H1 (cell line): ENCODE data around the gene ROR1. TPM values are rescaled to one million over a fixed set of nuclear protein-coding genes. Genes with fewer than 3 reads are reported as not detected.

Source experiments
- CTCF ChIA-PET: fragments of 300-600 bp; sonication (Branson Sonifier 250); formaldehyde crosslinking; loops from one replicate; lab custom pipeline; 2021; ENCODE audit not compliant: partially characterized antibody; lab: Charles Lee
- POLR2A ChIA-PET: fragments of 300-600 bp; sonication (Branson Sonifier 250); formaldehyde crosslinking; loops from one replicate; lab custom pipeline; 2021; ENCODE audit warnings: inconsistent platforms; ENCODE audit not compliant: partially characterized antibody; lab: Charles Lee
- DNase-seq, 2 experiments: peaks; one replicate each; pipeline versions ENCODE4 v3.0.0 to v3.0.0-alpha.2; 2010 to 2022; ENCODE audit warnings: low spot score in 2 of 2, low read depth in 1 of 2, mixed read lengths in 1 of 2
- FAIRE-seq: peaks from 2 replicates; lab custom pipeline; 2011; peaks lifted over from hg19 to GRCh38; lab: Jason Lieb, UNC
- H2AFZ ChIP-seq: 2 replicates; pipeline ENCODE4 v1.8.1; 2012; ENCODE audit warnings: low read length, inconsistent platforms
- H2AK5ac ChIP-seq: 2 replicates; pipeline ENCODE4 v1.6.1; 2013; ENCODE audit warnings: low read depth, low read length
- H2BK120ac ChIP-seq: replicated peaks from 2 replicates; pipeline ENCODE3; 2013; ENCODE audit warnings: low read depth, low read length, inconsistent platforms
- H2BK12ac ChIP-seq: 2 replicates; pipeline ENCODE4 v1.6.1; 2013; ENCODE audit warnings: low read depth, low read length
- H2BK15ac ChIP-seq: 2 replicates; pipeline ENCODE4 v1.6.1; 2013; ENCODE audit warnings: low read length
- H2BK20ac ChIP-seq: 2 replicates; pipeline ENCODE4 v1.6.1; 2013; ENCODE audit warnings: low read length
- H2BK5ac ChIP-seq: 2 replicates; pipeline ENCODE4 v1.6.1; 2013; ENCODE audit warnings: low read depth, low read length
- H3K14ac ChIP-seq: 2 replicates; pipeline ENCODE4 v1.6.1; 2013; ENCODE audit warnings: inconsistent platforms; ENCODE audit not compliant: insufficient read length
- H3K18ac ChIP-seq: 2 replicates; pipeline ENCODE4 v1.6.1; 2013; ENCODE audit warnings: low read length; ENCODE audit errors: extremely low read depth
- H3K23ac ChIP-seq: 2 replicates; pipeline ENCODE4 v1.6.1; 2013; ENCODE audit warnings: inconsistent platforms; ENCODE audit not compliant: insufficient read length
- H3K23me2 ChIP-seq: 2 replicates; pipeline ENCODE4 v1.6.1; 2013; ENCODE audit warnings: low read depth, low read length
- H3K27ac ChIP-seq: 2 replicates; pipeline ENCODE4 v1.6.1; 2011; ENCODE audit warnings: low read depth, low read length, inconsistent platforms
- H3K27me3 ChIP-seq, 4 experiments: replicated peaks in 1 of 4; 1 replicate in 1 of 4; 2 replicates in 3 of 4; pipeline versions ENCODE4 v1.6.1 to v1.8.1; 2011 to 2013; ENCODE audit warnings: low read length in 3 of 4, mild to moderate bottlenecking in 3 of 4, inconsistent platforms in 2 of 4, mixed read lengths in 2 of 4, moderate library complexity in 1 of 4; ENCODE audit not compliant: control insufficient read depth in 3 of 4, insufficient read depth in 3 of 4; ENCODE audit errors: extremely low read depth in 1 of 4
- H3K36me3 ChIP-seq, 4 experiments: 2 replicates each; pipeline versions ENCODE4 v1.6.1 to v1.8.1; 2011 to 2013; ENCODE audit warnings: mild to moderate bottlenecking in 4 of 4, low read length in 3 of 4, moderate library complexity in 2 of 4, control low read depth in 1 of 4, inconsistent platforms in 1 of 4; ENCODE audit not compliant: insufficient read depth in 4 of 4, control insufficient read depth in 2 of 4
- H3K4ac ChIP-seq: replicated peaks from 2 replicates; pipeline ENCODE3; 2013; ENCODE audit warnings: low read length, low read depth, mixed read lengths, inconsistent platforms; ENCODE audit not compliant: insufficient read length
- H3K4me1 ChIP-seq, 4 experiments: replicated peaks in 1 of 4; 1 replicate in 1 of 4; 2 replicates in 3 of 4; pipeline versions ENCODE4 v1.6.1 to v1.8.1; 2011 to 2013; ENCODE audit warnings: low read length in 3 of 4, inconsistent platforms in 2 of 4, mixed read lengths in 1 of 4; ENCODE audit not compliant: insufficient read depth in 4 of 4, control insufficient read depth in 3 of 4
- H3K4me2 ChIP-seq, 2 experiments: 2 replicates each; pipeline versions ENCODE4 v1.6.1 to v1.8.1; 2011 to 2013; ENCODE audit warnings: low read depth in 2 of 2, low read length in 2 of 2, control low read depth in 1 of 2, inconsistent platforms in 1 of 2, mild to moderate bottlenecking in 1 of 2; ENCODE audit not compliant: insufficient read depth in 1 of 2
- H3K4me3 ChIP-seq, 4 experiments: fragments of 200-600, 300-600 bp in 1 of 4; sonication (generic), shearing (Covaris generic), sonication (Bioruptor Twin) in 1 of 4; 2 replicates each; pipeline versions ENCODE4 v1.5.1 to v1.8.1; 2011 to 2016; ENCODE audit warnings: low read length in 4 of 4, low read depth in 3 of 4, control low read depth in 2 of 4, inconsistent platforms in 2 of 4, mild to moderate bottlenecking in 2 of 4, mixed read lengths in 1 of 4, moderate library complexity in 1 of 4; ENCODE audit not compliant: insufficient read depth in 2 of 4; ENCODE audit errors: extremely low read depth in 1 of 4
- H3K56ac ChIP-seq: replicated peaks from 2 replicates; pipeline ENCODE3; 2013; ENCODE audit warnings: low read depth, mild to moderate bottlenecking, mixed read lengths, low read length, inconsistent platforms; ENCODE audit not compliant: insufficient read length
- H3K79me1 ChIP-seq: 2 replicates; pipeline ENCODE4 v1.6.1; 2013; ENCODE audit warnings: low read depth, low read length, control low read depth
- H3K79me2 ChIP-seq, 2 experiments: 2 replicates each; pipeline versions ENCODE4 v1.6.1 to v1.8.1; 2012 to 2013; ENCODE audit warnings: low read length in 2 of 2, mild to moderate bottlenecking in 2 of 2, inconsistent platforms in 1 of 2; ENCODE audit not compliant: insufficient read depth in 2 of 2, control insufficient read depth in 1 of 2
- H3K9ac ChIP-seq, 4 experiments: replicated peaks in 1 of 4; 1 replicate in 1 of 4; 2 replicates in 3 of 4; pipeline versions ENCODE4 v1.6.1 to v1.8.1; 2011 to 2013; ENCODE audit warnings: low read depth in 3 of 4, low read length in 3 of 4, control low read depth in 2 of 4, mild to moderate bottlenecking in 2 of 4, moderate library complexity in 2 of 4, inconsistent platforms in 1 of 4; ENCODE audit errors: extremely low read depth in 1 of 4
- H3K9me3 ChIP-seq, 2 experiments: 2 replicates each; pipeline versions ENCODE4 v1.6.1 to v1.8.1; 2012 to 2013; ENCODE audit warnings: mild to moderate bottlenecking in 2 of 2, moderate library complexity in 2 of 2, control low read depth in 1 of 2, inconsistent platforms in 1 of 2, low read depth in 1 of 2, low read length in 1 of 2, mixed read lengths in 1 of 2; ENCODE audit not compliant: insufficient read depth in 2 of 2
- H4K20me1 ChIP-seq, 2 experiments: replicated peaks in 1 of 2; 2 replicates each; pipeline versions ENCODE3 to v1.8.1; 2011 to 2013; ENCODE audit warnings: inconsistent platforms in 2 of 2, low read length in 2 of 2, mild to moderate bottlenecking in 1 of 2; ENCODE audit not compliant: insufficient read depth in 2 of 2, control insufficient read depth in 1 of 2
- H4K5ac ChIP-seq: 2 replicates; pipeline ENCODE4 v1.6.1; 2013; ENCODE audit warnings: low read length, low read depth, mixed read lengths, inconsistent platforms; ENCODE audit not compliant: insufficient read length
- H4K8ac ChIP-seq: 2 replicates; pipeline ENCODE4 v1.8.0; 2013; ENCODE audit warnings: mild to moderate bottlenecking, moderate library complexity, low read length, inconsistent platforms; ENCODE audit not compliant: insufficient read depth; ENCODE audit errors: extremely low read depth
- H4K91ac ChIP-seq: replicated peaks from 2 replicates; pipeline ENCODE3; 2013; ENCODE audit warnings: low read length, mixed read lengths, inconsistent platforms; ENCODE audit not compliant: insufficient read length
- BACH1 ChIP-seq: IDR thresholded peaks from 2 replicates; pipeline ENCODE4 v1.6.1; 2012; ENCODE audit warnings: low read length, improper control_type of control experiment
- BCL11A ChIP-seq, 2 experiments: IDR thresholded peaks; one replicate each; pipeline ENCODE4 v1.6.1; 2011; ENCODE audit warnings: low read depth in 2 of 2, low read length in 2 of 2, mild to moderate bottlenecking in 2 of 2
- BRCA1 ChIP-seq: IDR thresholded peaks from 2 replicates; pipeline ENCODE4 v1.6.1; 2012; ENCODE audit warnings: low read depth, low read length, improper control_type of control experiment
- CBX8 ChIP-seq: fragments of 300-800, 300-1000 bp; sonication (generic); IDR thresholded peaks from 2 replicates; pipeline ENCODE4 v1.7.1; 2016; ENCODE audit warnings: low read depth, low read length, borderline replicate concordance
- CREB1 ChIP-seq: IDR thresholded peaks from 2 replicates; pipeline ENCODE4 v1.6.1; 2012; ENCODE audit warnings: inconsistent platforms
- HDAC2 ChIP-seq, 2 experiments: fragments of 300-600 bp in 1 of 2; sonication (generic) in 1 of 2; IDR thresholded peaks; 2 replicates each; pipeline ENCODE4 v1.6.1; 2011 to 2012; ENCODE audit warnings: low read depth in 2 of 2, low read length in 2 of 2, mild to moderate bottlenecking in 2 of 2, moderate library complexity in 2 of 2, borderline replicate concordance in 1 of 2, inconsistent platforms in 1 of 2
- HDAC6 ChIP-seq: IDR thresholded peaks from one replicate; pipeline ENCODE4 v1.7.1; 2012; ENCODE audit warnings: low read depth, mild to moderate bottlenecking, inconsistent platforms, low read length, moderate library complexity
- POLR2AphosphoS5 ChIP-seq: IDR thresholded peaks from 2 replicates; pipeline ENCODE4 v1.6.1; 2011; ENCODE audit warnings: low read depth, low read length
- SIX5 ChIP-seq: IDR thresholded peaks from 2 replicates; pipeline ENCODE4 v1.6.1; 2011; ENCODE audit warnings: mild to moderate bottlenecking, low read depth, low read length
- SP2 ChIP-seq: IDR thresholded peaks from 2 replicates; pipeline ENCODE4 v1.6.1; 2012; ENCODE audit warnings: mild to moderate bottlenecking, low read length, inconsistent platforms
- SRF ChIP-seq: IDR thresholded peaks from 2 replicates; pipeline ENCODE4 v1.6.1; 2011; ENCODE audit warnings: mild to moderate bottlenecking, low read depth, low read length, moderate library complexity
- SUZ12 ChIP-seq: fragments of 200-600 bp; sonication (generic); IDR thresholded peaks from 2 replicates; pipeline ENCODE4 v1.6.1; 2012; ENCODE audit warnings: mild to moderate bottlenecking, inconsistent platforms, low read length, moderate library complexity, mixed read lengths
- ZNF274 ChIP-seq: IDR thresholded peaks from 2 replicates; pipeline ENCODE4 v1.7.0; 2012; ENCODE audit warnings: low read length, borderline replicate concordance; ENCODE audit errors: extremely low read depth
- WGBS, 2 experiments: shearing (Covaris generic) in 1 of 2; methylation state at CpG; one replicate each; pipeline versions ENCODE4 v1.1.6 to v1.1.7; 2013 to 2015; ENCODE audit warnings: low lambda C conversion rate in 2 of 2, mixed read lengths in 2 of 2, inconsistent platforms in 1 of 2, low coverage in 1 of 2, missing lambda C conversion rate in 1 of 2; ENCODE audit not compliant: insufficient replicate concordance in 2 of 2, insufficient coverage in 1 of 2, insufficient read length in 1 of 2; ENCODE audit errors: extremely low coverage in 1 of 2, missing lambda C conversion rate in 1 of 2; 5-methylcytosine and 5-hydroxymethylcytosine counted together
- polyA plus RNA-seq, 7 experiments: library from polyadenylated mRNA; depleted of rRNA in 3 of 7; stranded (reverse) in 5 of 7; unstranded in 2 of 7; fragments of >200 nt in 5 of 7; fragments of 200-250 nt in 2 of 7; gene quantifications; 1 replicate in 5 of 7; 2 replicates in 1 of 7; 4 replicates in 1 of 7; pipeline versions ENCODE4 v1.2.1 to v1.2.3, GENCODE V29; 2011 to 2013; ENCODE audit warnings: missing spikeins in 2 of 7, mixed read lengths in 2 of 7
- total RNA-seq: library from RNA; stranded (reverse); fragmentation: NEBNext Ultra II Directional; extraction: Animal tissue kit (Norgen Biotek cat#: 25700); gene quantifications from 2 replicates; pipeline ENCODE4 v1.2.1, GENCODE V29; 2021
- TF ChIP-seq, protein P1 (sequence below): IDR thresholded peaks from 2 replicates; pipeline ENCODE4 v1.6.1; 2011; ENCODE audit warnings: low read length, improper control_type of control experiment

Gene ROR1
- total and polyA plus RNA-seq, 2 of the 8 experiments (the other 6 are each of a cell fraction or from before 2014, with no cell fraction given): 33.6 to 73.6 TPM

- no peaks in the 10 kb centered on the region for H3K4me1 ChIP-seq
- FAIRE-seq (no peak), DNase-seq (no peak)
- no peak overlapping the region for H4K91ac ChIP-seq
- H3K79me2 ChIP-seq: peaks cover 0 to 12% of the 10 kb centered on the region in 2 experiments; a peak in 1 of 4 replicates
- no peak overlapping the region for H3K23ac ChIP-seq
- no peak overlapping the region for H3K4me2 ChIP-seq
- no peak overlapping the region for H4K5ac ChIP-seq
- H3K23me2 ChIP-seq: no peaks in the 10 kb centered on the region; the same call in 1 of the 2 replicates
- H3K79me1 ChIP-seq: no peaks in the 10 kb centered on the region
- no peak overlapping the region for H3K27ac ChIP-seq
- H4K8ac ChIP-seq: no peak overlapping the region
- H2BK120ac ChIP-seq: no peak overlapping the region
- H4K20me1 ChIP-seq: no peaks in the 10 kb centered on the region
- H3K36me3 ChIP-seq: peaks cover 0 to 7% (median 0%) of the 10 kb centered on the region in 4 experiments; a peak in 2 of 8 replicates
- H3K56ac ChIP-seq: no peak overlapping the region
- H3K9ac ChIP-seq: no peak overlapping the region
- POLR2A ChIA-PET: no interaction called here
- 93% methylated on average over 1 of the region's 1 CpG; no CpG with 5 or more reads in 1 of the 2 experiments for WGBS, 2 experiments
- H3K9me3 ChIP-seq: peaks cover 3 to 6% of the 10 kb centered on the region in 2 experiments; a peak in 3 of 4 replicates
- no peak overlapping the region for H3K4me3 ChIP-seq
- no peaks in the 10 kb centered on the region for H3K27me3 ChIP-seq
- no peak overlapping the region for H2BK12ac ChIP-seq
- H2BK15ac ChIP-seq: no peak overlapping the region
- no peak overlapping the region for H2BK5ac ChIP-seq
- no peak overlapping the region for H2BK20ac ChIP-seq
- H2AFZ ChIP-seq: no peak overlapping the region
- H3K4ac ChIP-seq: no peak overlapping the region
- H3K18ac ChIP-seq: no peak overlapping the region
- CTCF ChIA-PET: interaction anchor here (0.7 to 2.1 kb wide), 5 partner anchors 8 to 16 kb away, joined by 3 to 7 read pairs (median 3); no protein-coding TSS in a partner anchor
- H3K14ac ChIP-seq: no peak overlapping the region
- no peak overlapping the region for H2AK5ac ChIP-seq
- TF ChIP-seq, protein P1, sequence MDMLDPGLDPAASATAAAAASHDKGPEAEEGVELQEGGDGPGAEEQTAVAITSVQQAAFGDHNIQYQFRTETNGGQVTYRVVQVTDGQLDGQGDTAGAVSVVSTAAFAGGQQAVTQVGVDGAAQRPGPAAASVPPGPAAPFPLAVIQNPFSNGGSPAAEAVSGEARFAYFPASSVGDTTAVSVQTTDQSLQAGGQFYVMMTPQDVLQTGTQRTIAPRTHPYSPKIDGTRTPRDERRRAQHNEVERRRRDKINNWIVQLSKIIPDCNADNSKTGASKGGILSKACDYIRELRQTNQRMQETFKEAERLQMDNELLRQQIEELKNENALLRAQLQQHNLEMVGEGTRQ: no peak
- TF ChIP-seq BRCA1 (no peak), SIX5 (no peak), SP2 (no peak), SUZ12 (no peak), BACH1 (no peak), ZNF274 (no peak), CBX8 (no peak), HDAC6 (no peak), SRF (no peak), BCL11A (IDR thresholded peaks at IDR 0.05; ENCODE audit: low read depth in 2 of 2, low read length in 2 of 2) (no peak), CREB1 (no peak), HDAC2 (IDR thresholded peaks at IDR 0.05; ENCODE audit: borderline replicate concordance in 1 of 2, low read depth in 2 of 2, low read length in 2 of 2) (no peak), POLR2AphosphoS5 (no peak)
Measured at GRCh38 chr1:64031236-64031635, 257.4 kb downstream of the ROR1 start.
